IPS DF 6.9 (cell line): ENCODE data around the gene CPT1C.
A peak's percentile ranks its signal among the peaks of the same experiment; 100 is the strongest.

Source experiments
- DNase-seq: peaks from one replicate; pipeline ENCODE4 v3.0.0-alpha.2; 2013; ENCODE audit warnings: low read depth, low spot score
- H3K27ac ChIP-seq: one replicate; pipeline ENCODE4 v1.5.1; 2013; ENCODE audit warnings: low read length, control low read depth
- H3K27me3 ChIP-seq: 2 replicates; pipeline ENCODE4 v1.6.1; 2013; ENCODE audit warnings: mild to moderate bottlenecking, low read length; ENCODE audit not compliant: control insufficient read depth, insufficient read depth
- H3K36me3 ChIP-seq: 2 replicates; pipeline ENCODE4 v1.6.1; 2013; ENCODE audit warnings: low read length; ENCODE audit not compliant: control insufficient read depth, insufficient read depth
- H3K4me1 ChIP-seq: 2 replicates; pipeline ENCODE4 v1.6.1; 2013; ENCODE audit warnings: low read length; ENCODE audit not compliant: control insufficient read depth, insufficient read depth
- H3K4me3 ChIP-seq: 2 replicates; pipeline ENCODE4 v1.5.1; 2013; ENCODE audit warnings: mild to moderate bottlenecking, low read length
- H3K9me3 ChIP-seq: 2 replicates; pipeline ENCODE4 v1.6.1; 2013; ENCODE audit warnings: low read length, inconsistent platforms; ENCODE audit not compliant: control insufficient read depth, insufficient read depth
- WGBS: extraction: QIAGEN DNeasy Blood & Tissue Kit; methylation state at CpG from one replicate; pipeline ENCODE4 v1.1.7; 2013; ENCODE audit warnings: mixed read lengths, missing lambda C conversion rate; ENCODE audit not compliant: insufficient read length, insufficient coverage; 5-methylcytosine and 5-hydroxymethylcytosine counted together

The CPT1C gene

DNA sequence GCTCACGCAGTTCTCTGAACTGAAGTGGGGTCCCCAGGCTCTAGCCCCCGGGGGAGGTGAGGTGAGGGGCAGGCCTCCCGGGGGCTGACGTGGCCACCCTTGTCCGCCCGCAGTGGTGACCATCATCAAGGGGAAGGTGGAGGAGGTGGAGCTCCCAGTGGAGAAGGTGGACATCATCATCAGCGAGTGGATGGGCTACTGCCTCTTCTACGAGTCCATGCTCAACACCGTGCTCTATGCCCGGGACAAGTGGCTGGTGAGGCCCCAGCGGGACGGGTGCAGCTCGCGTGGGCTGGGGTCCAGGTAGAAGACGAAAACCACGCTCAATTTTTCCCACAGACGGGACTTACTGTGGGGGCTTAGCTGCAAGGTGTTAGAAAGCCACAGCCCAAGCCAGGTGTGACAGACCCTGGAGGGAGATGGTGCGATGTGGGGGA is 7.1 kb upstream of the CPT1C start:
- Histone ChIP-seq H3K9me3 (no peaks in the 10 kb centered on the region), H3K36me3 (peaks cover 46% of the 10 kb centered on the region), H3K4me1 (peaks cover 8% of the 10 kb centered on the region), H3K27me3 (no peaks in the 10 kb centered on the region), H3K4me3 (no peak overlapping the region), H3K27ac (no peak overlapping the region)
- WGBS = no CpG with 5 or more reads among the region's 18 CpGs
- no peak for DNase-seq

DNA sequence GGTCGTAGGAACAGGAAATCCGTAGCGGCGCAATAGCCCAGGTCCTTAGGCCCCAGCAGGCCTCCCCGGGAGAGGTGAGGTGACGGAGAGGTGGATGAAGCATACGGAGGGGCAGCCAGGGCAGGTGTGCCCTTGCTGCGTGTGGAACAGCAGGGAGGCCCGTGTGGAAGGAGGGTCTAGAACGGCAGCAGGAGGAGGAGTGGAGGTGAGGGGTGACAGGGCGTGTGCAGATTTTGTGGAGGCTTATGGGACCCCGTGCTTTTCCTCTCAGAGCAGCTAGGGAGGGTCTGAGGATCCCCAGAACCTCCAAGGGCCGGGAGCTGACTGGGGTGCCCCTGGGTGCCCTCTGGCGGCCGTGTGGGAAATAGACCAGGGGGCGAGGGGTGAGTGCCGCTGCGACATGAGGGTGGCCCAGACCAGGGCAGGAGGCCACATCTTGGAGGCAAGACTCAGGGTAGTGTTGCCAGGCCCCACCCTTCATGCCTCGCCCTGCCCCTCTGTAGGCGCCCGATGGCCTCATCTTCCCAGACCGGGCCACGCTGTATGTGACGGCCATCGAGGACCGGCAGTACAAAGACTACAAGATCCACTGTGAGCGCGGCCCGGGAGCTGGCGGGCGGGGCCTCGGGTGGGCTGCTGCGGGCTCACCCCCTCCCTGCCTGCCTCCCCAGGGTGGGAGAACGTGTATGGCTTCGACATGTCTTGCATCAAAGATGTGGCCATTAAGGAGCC is 6.5 kb upstream of the CPT1C start:
- no CpG with 5 or more reads among the region's 35 CpGs for WGBS
- H3K4me3 ChIP-seq = no peak overlapping the region
- no peak overlapping the region for H3K27ac ChIP-seq
- H3K4me1 ChIP-seq = peaks cover 7% of the 10 kb centered on the region
- H3K36me3 ChIP-seq = peaks cover 46% of the 10 kb centered on the region
- H3K9me3 ChIP-seq = no peaks in the 10 kb centered on the region
- H3K27me3 ChIP-seq = no peaks in the 10 kb centered on the region
- no peak for DNase-seq

- H3K36me3 ChIP-seq = peaks cover 46% of the 10 kb centered on the region
- peaks cover 4% of the 10 kb centered on the region for H3K4me1 ChIP-seq
- DNase-seq = no peak
- no peaks in the 10 kb centered on the region for H3K9me3 ChIP-seq
- H3K27ac ChIP-seq = no peak overlapping the region
- no peaks in the 10 kb centered on the region for H3K27me3 ChIP-seq
- H3K4me3 ChIP-seq = no peak overlapping the region
- no CpG with 5 or more reads among the region's 13 CpGs for WGBS
Measured at GRCh38 chr19:49684983-49685553, 5.8 kb upstream of the CPT1C start.

GRCh38 chr19:49685845-49686332 is 5.0 kb upstream of the CPT1C start:
- no CpG with 5 or more reads among the region's 23 CpGs for WGBS
- peaks cover 46% of the 10 kb centered on the region for H3K36me3 ChIP-seq
- no peaks in the 10 kb centered on the region for H3K9me3 ChIP-seq
- DNase-seq = no peak
- no peaks in the 10 kb centered on the region for H3K27me3 ChIP-seq
- no peak overlapping the region for H3K4me3 ChIP-seq
- no peak overlapping the region for H3K27ac ChIP-seq
- peaks cover 3% of the 10 kb centered on the region for H3K4me1 ChIP-seq

DNA sequence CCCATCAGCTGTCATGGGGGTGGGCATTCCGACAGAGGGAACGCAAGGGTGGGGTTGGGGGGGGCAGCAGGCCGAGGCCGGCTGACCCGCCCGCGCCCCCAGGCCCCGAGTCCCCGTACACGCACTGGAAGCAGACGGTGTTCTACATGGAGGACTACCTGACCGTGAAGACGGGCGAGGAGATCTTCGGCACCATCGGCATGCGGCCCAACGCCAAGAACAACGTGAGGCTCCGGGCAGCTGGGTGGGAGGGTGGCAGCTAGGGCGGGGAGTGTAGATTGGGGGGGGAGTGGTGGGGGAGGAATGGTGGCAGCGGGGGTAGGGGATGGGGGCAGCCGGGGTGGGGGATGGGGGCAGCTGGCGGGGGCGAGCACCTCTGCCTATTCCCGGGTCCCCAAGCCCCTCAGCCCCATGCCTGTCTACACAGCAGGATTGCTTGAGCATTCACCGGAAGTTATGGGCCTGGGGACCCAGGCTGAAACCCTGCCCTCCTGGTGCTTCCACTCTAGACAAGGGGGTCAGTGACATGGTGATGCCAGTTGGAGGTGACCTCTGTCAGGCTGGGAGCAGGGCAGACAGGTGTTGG is 4.3 kb upstream of the CPT1C start:
- Histone ChIP-seq H3K27me3 (no peaks in the 10 kb centered on the region), H3K4me3 (no peak overlapping the region), H3K36me3 (peaks cover 43% of the 10 kb centered on the region), H3K4me1 (peaks cover 3% of the 10 kb centered on the region), H3K9me3 (no peaks in the 10 kb centered on the region), H3K27ac (no peak overlapping the region)
- WGBS = no CpG with 5 or more reads among the region's 27 CpGs
- DNase-seq = no peak

DNA sequence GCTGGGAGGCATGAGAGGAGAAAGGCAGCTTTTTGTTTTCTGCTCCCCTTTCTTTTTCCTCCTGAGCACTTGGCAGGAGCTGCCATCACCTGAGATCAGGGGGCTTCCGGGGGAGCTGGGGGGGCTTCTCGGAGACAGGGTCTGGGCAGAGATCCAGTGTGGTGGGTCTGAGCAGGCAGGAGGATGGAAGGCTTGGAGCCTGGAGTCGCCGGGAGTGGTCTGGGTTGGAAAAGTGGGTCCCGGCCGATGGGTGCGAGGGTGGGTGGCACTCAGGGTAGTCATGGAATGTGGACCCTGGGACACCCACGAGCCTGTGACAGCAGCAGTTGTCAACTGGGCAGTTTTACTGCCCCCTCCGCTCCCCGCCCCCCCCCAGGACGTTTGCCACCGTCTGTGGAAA is 3.8 kb upstream of the CPT1C start:
- Histone ChIP-seq H3K4me1 (peaks cover 5% of the 10 kb centered on the region), H3K27me3 (no peaks in the 10 kb centered on the region), H3K36me3 (peaks cover 38% of the 10 kb centered on the region), H3K4me3 (no peak overlapping the region), H3K9me3 (no peaks in the 10 kb centered on the region), H3K27ac (no peak overlapping the region)
- WGBS = no CpG with 5 or more reads among the region's 12 CpGs
- no peak for DNase-seq

GRCh38 chr19:49687566-49688316 is 3.2 kb upstream of the CPT1C start:
- H3K4me1 ChIP-seq = peaks cover 5% of the 10 kb centered on the region
- no peaks in the 10 kb centered on the region for H3K9me3 ChIP-seq
- DNase-seq = no peak
- H3K27me3 ChIP-seq = no peaks in the 10 kb centered on the region
- H3K27ac ChIP-seq = no peak overlapping the region
- no CpG with 5 or more reads among the region's 26 CpGs for WGBS
- peaks cover 33% of the 10 kb centered on the region for H3K36me3 ChIP-seq
- H3K4me3 ChIP-seq = no peak overlapping the region

- no peak for DNase-seq
- peaks cover 5% of the 10 kb centered on the region for H3K4me1 ChIP-seq
- H3K27ac ChIP-seq = no peak overlapping the region
- no CpG with 5 or more reads among the region's 12 CpGs for WGBS
- peaks cover 35% of the 10 kb centered on the region for H3K36me3 ChIP-seq
- H3K9me3 ChIP-seq = no peaks in the 10 kb centered on the region
- no peak overlapping the region for H3K4me3 ChIP-seq
- H3K27me3 ChIP-seq = no peaks in the 10 kb centered on the region
Measured at GRCh38 chr19:49688531-49689132, 2.3 kb upstream of the CPT1C start.

DNA sequence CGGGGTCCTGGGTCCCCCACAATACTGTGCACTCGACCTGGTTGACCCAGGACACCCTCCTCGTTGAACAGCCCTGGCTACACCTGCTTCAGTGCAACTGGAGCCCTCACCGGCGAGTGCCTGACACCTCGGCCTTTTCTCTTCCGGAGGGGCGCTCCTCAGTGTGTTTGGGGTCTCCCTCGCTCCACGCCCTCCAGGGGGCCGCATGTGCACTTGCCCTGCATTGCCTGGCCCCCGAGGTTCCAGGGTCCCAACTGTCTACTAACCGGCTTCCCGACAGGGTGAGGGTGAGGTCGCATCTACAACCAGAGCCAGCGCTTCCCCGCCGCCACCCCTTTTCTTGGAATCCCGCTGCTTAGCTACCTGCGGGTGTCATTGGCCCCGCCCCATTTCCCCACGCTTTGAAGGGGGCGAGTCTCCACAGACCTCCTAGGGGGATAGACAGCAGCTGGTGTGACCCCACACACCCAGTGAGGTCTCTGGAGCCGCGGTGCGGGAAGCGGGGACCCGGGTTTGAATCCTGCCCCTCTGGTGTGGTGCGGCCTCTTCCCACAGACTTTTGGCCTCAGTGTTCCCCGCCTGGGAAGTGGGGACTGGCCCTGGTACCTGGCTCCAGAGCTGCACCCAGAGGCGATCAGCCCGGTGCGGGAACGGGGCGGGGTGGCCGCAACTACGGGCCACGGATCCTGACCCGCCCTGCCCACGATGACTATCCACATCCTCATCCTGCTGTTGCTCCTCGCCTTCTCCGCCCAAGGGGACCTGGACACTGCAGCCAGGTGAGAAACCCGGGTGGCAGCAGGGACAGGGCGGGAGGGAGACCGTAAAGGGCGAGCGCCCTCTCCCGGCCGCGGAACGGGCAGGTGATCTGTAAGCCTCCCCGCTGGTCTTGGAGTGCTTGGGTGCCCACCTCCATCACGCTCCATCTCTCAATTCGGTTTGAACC is 1.5 kb upstream of the CPT1C start, which contains the start of gene ADM5:
ADM5 (plus strand) TSS at position 462 of the 946 bp plus-strand sequence; CDS start at position 706, 244 bp downstream.
- Histone ChIP-seq H3K27me3 (no peaks in the 10 kb centered on the region), H3K4me3 (peak within 1 kb of the TSS; percentile 54), H3K36me3 (peaks cover 29% of the 10 kb centered on the region), H3K4me1 (peaks cover 5% of the 10 kb centered on the region), H3K9me3 (no peaks in the 10 kb centered on the region), H3K27ac (no peak within 1 kb of the TSS)
- no peak for DNase-seq
- no CpG with 5 or more reads among the region's 54 CpGs for WGBS
